ENCODE measurements around the gene ZNF587B.
"Not testable (repeated sequence)": the region's sequence is repeated elsewhere in the genome, so short reads cannot be mapped to it uniquely, and the experiment has no call there.

The ZNF587B gene

GRCh38 chr19:57888560-57889231 is 58.6 kb downstream of the ZNF587B start, which contains the start of gene ZNF814:
ZNF814 (minus strand) TSS chr19:57889037; CDS start chr19:57888802, 235 bp downstream.
- Histone ChIP-seq H2AFZ (ENCODE audit: low read depth, low read length) (peak within 1 kb of the TSS; percentile 84), H3K4me3 (ENCODE audit: low read depth in 1 of 2, low read length in 2 of 2) (peak within 1 kb of the TSS; percentile 64 to 73; a peak in 3 of 4 replicates), H3K9ac (ENCODE audit: low read depth, low read length) (peak within 1 kb of the TSS; percentile 76), H3K9me3 (ENCODE audit: insufficient read depth, low read length, severe bottlenecking) (no peaks in the 10 kb centered on the region), H3K4me1 (ENCODE audit: insufficient read depth, low read length) (peaks cover 40% of the 10 kb centered on the region), H3K79me2 (ENCODE audit: insufficient read depth, low read length) (peaks cover 51% of the 10 kb centered on the region), H3K4me2 (ENCODE audit: insufficient read depth, low read length) (peak within 1 kb of the TSS; percentile 90), H4K20me1 (ENCODE audit: insufficient read depth, low read length) (peaks cover 7% of the 10 kb centered on the region; the same call in 1 of the 2 replicates), H3K27me3 (ENCODE audit: insufficient read depth, low read length, poor library complexity) (no peaks in the 10 kb centered on the region), H3K27ac (ENCODE audit: low read length) (peak within 1 kb of the TSS; percentile 75), H3K36me3 (ENCODE audit: insufficient read depth, low read length) (peaks cover 29% of the 10 kb centered on the region)
- TF ChIP-seq CTCF (IDR thresholded peaks at IDR 0.05; ENCODE audit: borderline replicate concordance, extremely low read depth, low read length, poor library complexity, severe bottlenecking): peak; percentile 41
- TF ChIP-seq EZH2 (IDR thresholded peaks at IDR 0.05; ENCODE audit: borderline replicate concordance, low read depth, low read length, severe bottlenecking): no peak
- peak; percentile 96 for ATAC-seq (ENCODE audit: insufficient read depth, low read depth)
- DNase-seq: peak; percentile 93

GRCh38 chr19:57890706-57891105 is 60.6 kb downstream of the ZNF587B start:
- DNase-seq; H3K4me3 ChIP-seq (ENCODE audit: low read depth in 1 of 2, low read length in 2 of 2); H4K20me1 ChIP-seq (ENCODE audit: insufficient read depth, low read length); H3K4me2 ChIP-seq (ENCODE audit: insufficient read depth, low read length); H3K9ac ChIP-seq (ENCODE audit: low read depth, low read length); ATAC-seq (ENCODE audit: insufficient read depth, low read depth); H2AFZ ChIP-seq (ENCODE audit: low read depth, low read length); H3K9me3 ChIP-seq (ENCODE audit: insufficient read depth, low read length, severe bottlenecking); H3K27me3 ChIP-seq (ENCODE audit: insufficient read depth, low read length, poor library complexity); H3K27ac ChIP-seq (ENCODE audit: low read length): not testable (repeated sequence)
- Histone ChIP-seq H3K4me1 (ENCODE audit: insufficient read depth, low read length) (peaks cover 27% of the 10 kb centered on the region), H3K79me2 (ENCODE audit: insufficient read depth, low read length) (peaks cover 31% of the 10 kb centered on the region), H3K36me3 (ENCODE audit: insufficient read depth, low read length) (peaks cover 12% of the 10 kb centered on the region)
